ENCODE results near the gene TFEB.

DNA sequence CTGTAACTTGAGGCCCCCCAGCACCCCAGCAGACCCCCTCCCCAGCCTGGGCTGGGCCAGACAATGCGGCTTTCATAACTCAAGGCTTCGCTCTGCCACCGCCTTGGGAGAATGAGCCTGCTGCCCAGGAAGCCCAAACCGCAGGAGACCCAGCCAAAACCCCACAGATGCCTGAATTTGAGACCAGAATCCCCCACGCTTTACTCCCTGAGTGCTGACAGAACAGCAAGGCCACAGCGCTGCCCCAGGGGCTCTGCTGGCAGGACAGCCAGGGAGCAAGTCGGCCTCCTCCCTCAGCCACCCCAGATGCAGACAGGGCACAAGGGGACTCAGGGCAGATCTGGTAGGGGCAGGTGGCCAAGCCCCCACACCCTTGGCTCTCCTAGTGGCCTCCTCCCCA is 95.0 kb downstream of the TFEB start:
- TF ChIP-seq, protein P1, sequence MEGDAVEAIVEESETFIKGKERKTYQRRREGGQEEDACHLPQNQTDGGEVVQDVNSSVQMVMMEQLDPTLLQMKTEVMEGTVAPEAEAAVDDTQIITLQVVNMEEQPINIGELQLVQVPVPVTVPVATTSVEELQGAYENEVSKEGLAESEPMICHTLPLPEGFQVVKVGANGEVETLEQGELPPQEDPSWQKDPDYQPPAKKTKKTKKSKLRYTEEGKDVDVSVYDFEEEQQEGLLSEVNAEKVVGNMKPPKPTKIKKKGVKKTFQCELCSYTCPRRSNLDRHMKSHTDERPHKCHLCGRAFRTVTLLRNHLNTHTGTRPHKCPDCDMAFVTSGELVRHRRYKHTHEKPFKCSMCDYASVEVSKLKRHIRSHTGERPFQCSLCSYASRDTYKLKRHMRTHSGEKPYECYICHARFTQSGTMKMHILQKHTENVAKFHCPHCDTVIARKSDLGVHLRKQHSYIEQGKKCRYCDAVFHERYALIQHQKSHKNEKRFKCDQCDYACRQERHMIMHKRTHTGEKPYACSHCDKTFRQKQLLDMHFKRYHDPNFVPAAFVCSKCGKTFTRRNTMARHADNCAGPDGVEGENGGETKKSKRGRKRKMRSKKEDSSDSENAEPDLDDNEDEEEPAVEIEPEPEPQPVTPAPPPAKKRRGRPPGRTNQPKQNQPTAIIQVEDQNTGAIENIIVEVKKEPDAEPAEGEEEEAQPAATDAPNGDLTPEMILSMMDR (IDR thresholded peaks at IDR 0.05; ENCODE audit: insufficient read depth, low read length), result no peak
- TF ChIP-seq, protein P2, sequence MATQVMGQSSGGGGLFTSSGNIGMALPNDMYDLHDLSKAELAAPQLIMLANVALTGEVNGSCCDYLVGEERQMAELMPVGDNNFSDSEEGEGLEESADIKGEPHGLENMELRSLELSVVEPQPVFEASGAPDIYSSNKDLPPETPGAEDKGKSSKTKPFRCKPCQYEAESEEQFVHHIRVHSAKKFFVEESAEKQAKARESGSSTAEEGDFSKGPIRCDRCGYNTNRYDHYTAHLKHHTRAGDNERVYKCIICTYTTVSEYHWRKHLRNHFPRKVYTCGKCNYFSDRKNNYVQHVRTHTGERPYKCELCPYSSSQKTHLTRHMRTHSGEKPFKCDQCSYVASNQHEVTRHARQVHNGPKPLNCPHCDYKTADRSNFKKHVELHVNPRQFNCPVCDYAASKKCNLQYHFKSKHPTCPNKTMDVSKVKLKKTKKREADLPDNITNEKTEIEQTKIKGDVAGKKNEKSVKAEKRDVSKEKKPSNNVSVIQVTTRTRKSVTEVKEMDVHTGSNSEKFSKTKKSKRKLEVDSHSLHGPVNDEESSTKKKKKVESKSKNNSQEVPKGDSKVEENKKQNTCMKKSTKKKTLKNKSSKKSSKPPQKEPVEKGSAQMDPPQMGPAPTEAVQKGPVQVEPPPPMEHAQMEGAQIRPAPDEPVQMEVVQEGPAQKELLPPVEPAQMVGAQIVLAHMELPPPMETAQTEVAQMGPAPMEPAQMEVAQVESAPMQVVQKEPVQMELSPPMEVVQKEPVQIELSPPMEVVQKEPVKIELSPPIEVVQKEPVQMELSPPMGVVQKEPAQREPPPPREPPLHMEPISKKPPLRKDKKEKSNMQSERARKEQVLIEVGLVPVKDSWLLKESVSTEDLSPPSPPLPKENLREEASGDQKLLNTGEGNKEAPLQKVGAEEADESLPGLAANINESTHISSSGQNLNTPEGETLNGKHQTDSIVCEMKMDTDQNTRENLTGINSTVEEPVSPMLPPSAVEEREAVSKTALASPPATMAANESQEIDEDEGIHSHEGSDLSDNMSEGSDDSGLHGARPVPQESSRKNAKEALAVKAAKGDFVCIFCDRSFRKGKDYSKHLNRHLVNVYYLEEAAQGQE (IDR thresholded peaks at IDR 0.05; ENCODE audit: insufficient replicate concordance, low read depth), result no peak
- TF ChIP-seq POLR2AphosphoS5 (IDR thresholded peaks at IDR 0.05; ENCODE audit: low read depth) (no peak), GABPA (IDR thresholded peaks at IDR 0.05; ENCODE audit: low read depth) (no peak)
